Activated naive CD4-positive, alpha-beta T cell treated with Interleukin-2 at 50 U/mL for 16 hours (primary cell): ENCODE results near the gene FUOM.
"Not testable (repeated sequence)": the region's sequence is repeated elsewhere in the genome, so short reads cannot be mapped to it uniquely, and the experiment has no call there.

Experiments used
- DNase-seq: peaks from one replicate; pipeline ENCODE4 v3.0.0-alpha.2; 2020

The FUOM gene

GRCh38 chr10:133388236-133388972 is 30.6 kb upstream of the FUOM start:
- DNase-seq, result no peak

- not testable (repeated sequence) for DNase-seq
Observed at GRCh38 chr10:133386951-133387350, 29.1 kb upstream of the FUOM start.

DNA sequence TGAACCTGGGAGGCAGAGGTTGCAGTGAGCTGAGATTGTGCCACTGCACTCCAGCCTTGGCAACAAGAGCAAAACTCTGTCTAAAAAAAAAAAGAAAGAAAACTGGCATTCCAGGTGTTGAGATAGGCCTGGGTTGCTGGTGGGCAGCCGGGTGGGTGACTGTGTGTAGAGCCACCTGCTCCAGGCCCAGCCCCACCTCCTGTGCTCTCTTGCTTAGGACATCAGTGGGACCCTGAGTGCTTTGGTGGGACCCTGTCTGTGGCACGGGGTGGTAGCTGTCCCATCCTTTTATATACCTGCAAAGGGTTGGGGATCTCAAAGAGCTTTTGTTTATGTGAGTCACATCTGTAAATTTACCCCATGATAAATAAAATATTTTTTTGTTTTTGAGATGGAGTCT is 27.4 kb upstream of the FUOM start:
- no peak for DNase-seq

- DNase-seq, result no peak
Observed at GRCh38 chr10:133384071-133384470, 26.3 kb upstream of the FUOM start.

DNA sequence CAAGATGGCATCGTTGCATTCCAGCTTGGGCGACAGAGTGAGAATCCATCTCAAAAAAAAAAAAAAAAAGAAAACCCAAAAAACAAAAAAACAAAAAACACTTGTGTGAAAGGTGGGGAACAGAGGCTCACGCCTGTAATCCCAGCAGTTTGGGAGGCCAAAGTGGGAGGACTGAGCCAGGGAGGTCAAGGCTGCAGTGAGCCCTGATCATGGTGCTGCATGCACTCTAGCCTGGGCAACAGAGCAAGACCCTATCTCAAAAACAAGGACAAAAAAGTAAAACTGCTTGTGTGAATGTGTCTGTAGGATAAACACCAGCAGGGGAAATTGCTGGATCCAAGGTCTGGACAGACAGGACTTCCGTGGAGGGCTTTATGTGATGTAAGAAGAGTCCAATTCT is 25.7 kb upstream of the FUOM start:
- no peak for DNase-seq

DNA sequence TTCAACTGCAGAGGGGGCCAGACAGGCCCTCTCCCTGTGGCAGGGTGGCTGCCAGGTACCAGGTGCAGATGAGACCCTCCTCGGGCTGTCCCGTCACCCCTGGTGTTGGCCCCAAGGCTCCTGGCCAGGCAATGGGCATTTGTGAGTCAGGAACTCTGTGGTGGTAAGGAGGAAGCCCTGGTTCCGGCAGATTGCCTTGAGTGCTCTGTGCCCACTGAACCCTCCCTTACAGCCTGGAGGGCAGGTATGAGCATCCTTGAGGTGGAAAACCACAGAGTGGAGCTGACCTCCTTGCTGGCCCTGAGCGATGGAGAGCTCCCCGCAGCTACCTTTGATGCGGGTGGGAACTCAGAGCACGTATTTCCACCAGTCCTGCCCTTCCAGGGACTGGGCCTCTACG is 23.2 kb upstream of the FUOM start:
- DNase-seq, result no peak

DNA sequence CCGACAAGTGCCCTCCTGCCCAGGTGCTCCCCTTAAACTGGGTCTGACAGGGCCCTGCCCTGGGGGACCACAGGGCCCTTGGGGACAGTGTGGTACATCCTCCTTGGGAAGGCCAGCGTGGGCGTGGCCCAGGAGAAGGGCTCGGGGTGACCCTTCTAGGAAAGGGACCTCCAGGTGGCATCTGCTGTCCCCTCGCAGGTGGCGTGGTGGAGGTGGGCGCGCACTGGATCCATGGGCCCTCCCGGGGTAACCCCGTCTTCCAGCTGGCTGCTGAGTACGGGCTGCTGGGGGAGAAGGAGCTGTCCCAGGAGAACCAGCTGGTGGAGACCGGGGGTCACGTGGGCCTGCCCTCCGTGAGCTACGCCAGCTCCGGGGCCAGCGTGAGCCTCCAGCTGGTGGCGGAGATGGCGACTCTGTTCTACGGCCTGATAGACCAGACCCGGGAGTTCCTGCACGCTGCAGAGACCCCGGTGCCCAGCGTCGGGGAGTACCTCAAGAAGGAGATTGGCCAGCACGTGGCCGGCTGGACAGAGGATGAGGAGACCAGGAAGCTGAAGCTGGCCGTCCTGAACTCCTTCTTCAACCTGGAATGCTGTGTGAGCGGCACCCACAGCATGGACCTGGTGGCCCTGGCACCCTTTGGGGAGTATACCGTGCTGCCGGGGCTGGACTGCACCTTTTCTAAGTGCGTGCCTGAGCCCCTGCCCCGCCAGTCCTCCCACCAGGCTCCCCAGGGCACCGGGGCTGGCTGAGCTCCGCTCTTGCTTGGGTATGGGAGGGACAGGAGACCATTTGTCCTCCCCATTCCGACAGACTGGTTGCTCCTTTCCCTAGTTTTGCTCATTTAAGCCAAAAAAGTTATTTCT is 22.2 kb upstream of the FUOM start:
- no peak for DNase-seq

GRCh38 chr10:133379152-133379800 is 21.5 kb upstream of the FUOM start, which contains the start of gene PAOX:
TSS of gene PAOX (plus strand) at chr10:133379262. CDS start at chr10:133379317, 55 bp downstream.
- DNase-seq, result peak; percentile 73

DNA sequence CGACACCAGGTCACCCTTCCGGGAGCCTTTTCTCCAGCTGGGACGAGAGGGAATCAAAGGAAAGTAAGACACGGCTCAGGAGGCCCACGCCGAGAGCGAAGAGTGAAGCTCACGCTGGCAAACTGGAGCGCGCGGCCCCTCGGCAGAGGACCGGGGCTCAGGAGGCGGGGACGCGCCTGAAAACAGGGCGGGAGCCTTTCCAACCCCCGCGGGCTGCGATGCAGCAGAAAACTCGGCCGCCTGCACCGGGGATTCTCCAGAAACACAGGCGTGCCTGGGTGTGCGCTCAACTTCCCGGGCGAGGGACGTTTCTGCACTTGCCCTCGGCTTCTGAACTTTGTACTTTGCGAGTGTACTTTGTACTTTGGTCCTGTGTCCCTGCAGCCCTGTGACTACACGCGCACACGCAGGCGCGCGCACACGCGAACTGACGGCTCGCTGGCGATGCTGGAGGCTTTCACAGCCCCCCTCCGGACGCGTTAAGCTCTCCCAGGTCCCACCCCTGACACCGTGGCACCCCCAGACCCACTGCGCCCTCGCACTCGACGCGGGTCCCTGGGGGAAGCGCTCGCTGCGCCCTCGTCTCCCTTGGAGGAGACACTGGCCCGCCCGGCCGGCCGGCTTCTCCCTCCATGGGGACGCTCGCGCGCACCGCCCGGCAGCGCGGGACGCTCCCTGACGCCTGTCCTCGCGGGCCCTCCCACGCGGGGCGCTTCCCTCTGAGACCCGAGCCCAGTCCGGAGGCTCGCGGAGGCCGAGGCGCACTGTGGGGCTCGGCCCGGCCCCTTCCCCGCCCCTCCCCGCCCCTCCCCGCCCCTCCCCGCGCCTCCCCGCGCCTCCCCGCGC is 20.7 kb upstream of the FUOM start:
- DNase-seq, result peak; percentile 64

DNA sequence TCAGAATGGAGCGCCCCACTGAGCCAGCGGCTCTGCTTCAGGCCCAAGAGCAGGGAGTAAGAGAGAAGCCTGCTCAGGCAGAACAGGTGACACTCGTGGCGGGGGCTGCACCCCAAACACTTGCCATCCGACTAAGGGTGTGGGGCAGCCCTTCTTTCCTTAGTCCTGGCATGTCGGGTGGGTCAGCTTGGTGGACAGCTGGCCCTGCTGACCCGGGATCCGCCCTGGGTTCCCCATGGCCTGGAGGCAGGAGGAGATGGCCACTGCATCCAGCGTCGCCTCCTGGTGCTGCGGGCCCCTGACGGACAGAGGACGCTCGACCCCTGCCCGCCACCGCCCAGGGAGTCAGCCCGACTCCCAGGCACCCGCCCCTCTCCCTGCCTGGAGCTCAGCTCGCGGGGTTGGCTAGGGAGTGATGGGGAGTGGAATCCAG is 20.0 kb upstream of the FUOM start:
- DNase-seq, result no peak

DNA sequence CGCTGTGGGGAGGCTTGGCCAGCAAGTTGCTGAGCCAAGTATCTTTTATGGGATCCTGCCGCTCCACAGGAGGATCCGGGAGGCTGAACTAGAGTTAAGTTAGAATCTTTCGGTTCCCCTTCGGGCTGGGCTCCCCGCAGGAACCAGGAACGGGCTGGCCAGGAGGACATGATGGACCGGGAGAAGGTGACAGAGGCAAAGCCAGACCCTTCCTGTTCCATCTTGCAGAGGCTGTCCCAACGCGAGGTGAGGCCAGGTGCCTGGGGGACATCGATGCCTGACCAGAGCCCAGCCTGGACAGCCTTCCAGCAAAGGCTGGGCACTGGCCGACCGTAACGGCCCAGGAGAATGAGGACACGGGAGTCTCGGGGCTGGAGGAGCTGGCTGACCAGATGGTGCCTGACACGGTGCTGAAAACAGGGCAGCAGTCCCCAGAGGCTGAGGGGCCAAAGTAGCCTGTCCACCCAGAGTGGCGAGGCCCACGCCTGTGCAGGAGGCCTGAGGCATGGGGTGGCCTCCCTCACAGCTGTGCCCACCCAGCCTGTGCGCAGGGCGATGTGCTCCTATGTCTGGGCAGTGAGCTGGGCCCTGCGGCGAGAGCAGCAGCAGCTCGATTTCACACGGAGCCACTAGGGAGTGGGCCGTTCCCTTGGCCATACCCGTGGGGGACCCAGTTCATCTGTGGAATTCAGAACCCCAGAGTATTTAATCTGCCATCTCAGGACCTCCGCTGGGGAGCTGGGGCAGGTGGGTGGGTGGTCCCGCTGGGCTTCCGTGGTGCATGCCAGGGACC is 19.4 kb upstream of the FUOM start:
- DNase-seq, result no peak

GRCh38 chr10:133376183-133376582 is 18.4 kb upstream of the FUOM start:
- DNase-seq, result not testable (repeated sequence)

DNA sequence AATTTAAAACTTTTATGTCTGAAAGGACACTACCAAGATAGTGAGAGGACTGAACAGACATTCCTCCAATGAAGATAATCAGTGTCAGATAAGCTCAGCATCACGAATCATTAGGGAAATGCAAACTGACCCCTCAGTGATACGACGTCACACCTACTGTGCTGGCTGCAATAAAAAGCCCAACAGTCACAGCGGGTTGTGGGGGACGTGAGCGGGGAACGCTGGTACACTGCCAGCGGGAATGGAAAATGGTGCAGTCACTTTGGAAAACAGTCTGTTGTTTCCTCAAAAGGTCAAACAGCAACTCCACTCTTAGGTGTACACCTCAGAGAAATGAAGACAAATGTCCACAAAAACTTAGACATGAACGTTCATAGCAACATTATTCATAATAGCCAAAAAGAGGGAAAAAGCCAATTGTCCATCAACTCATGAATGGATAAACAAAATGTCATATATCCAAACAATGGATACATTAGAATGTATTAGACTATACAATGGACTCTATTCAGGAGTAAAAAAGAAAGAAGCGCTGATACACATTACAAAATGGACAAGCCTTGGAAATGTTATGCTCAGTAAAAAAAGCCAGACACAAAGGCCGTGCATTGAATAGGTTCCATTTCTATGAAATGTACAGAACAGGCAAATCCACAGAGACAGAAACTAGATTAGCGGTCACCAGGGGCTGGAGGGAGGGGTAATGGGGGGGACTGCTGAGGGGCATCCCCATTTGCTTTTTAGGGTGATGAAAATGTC is 17.7 kb upstream of the FUOM start:
- DNase-seq, result no peak

DNA sequence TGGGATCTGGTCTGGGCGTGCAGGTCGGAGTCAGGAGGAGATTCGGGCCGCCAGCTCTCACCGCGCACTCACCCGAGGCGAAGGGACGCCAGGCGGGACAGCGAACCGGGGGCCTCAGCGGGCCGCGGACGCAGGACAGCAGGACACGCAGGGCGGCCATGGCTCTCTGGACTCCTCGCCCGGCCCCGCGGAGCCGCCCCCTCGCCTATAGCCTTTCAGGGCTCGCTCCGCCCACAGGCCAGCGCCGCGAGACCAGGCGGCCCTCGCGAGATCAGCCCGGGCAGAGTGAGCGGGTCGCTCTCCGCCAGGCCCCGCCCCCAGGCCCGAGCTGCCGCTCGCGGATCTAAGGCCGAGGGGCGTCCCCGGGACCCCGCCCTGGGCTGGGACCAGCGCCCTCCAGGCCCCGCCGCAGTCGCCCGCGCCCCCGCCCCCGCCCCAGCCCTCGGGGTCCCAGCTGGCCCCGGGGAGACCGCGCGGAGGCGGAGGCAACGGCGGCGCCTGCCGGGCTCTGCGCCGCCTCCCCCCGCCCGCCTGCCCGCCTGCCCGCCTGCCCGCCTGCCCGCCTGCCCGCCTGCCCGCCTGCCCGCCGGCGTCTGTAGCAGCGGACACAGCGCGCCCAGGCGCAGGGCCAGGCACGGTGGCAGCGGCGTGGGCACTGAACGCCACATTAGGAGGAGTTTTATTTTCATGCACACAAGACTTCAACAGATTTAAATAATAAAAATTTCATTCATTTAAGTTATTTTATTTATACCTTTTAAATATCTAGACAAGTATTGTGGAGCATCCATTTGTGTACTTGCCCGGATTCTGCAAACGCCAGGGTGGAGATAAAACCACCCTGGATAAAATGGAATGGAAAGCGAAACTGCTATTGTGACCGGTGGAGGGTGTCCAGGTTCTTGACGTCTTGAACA is 15.6 kb upstream of the FUOM start, which contains the start of gene ECHS1:
TSS of gene ECHS1 (minus strand) at position 181 of the 917 bp plus-strand sequence. CDS start at position 160, 21 bp downstream.
- peak; percentile 94 for DNase-seq

GRCh38 chr10:133372507-133372906 is 14.7 kb upstream of the FUOM start:
- no peak for DNase-seq

DNA sequence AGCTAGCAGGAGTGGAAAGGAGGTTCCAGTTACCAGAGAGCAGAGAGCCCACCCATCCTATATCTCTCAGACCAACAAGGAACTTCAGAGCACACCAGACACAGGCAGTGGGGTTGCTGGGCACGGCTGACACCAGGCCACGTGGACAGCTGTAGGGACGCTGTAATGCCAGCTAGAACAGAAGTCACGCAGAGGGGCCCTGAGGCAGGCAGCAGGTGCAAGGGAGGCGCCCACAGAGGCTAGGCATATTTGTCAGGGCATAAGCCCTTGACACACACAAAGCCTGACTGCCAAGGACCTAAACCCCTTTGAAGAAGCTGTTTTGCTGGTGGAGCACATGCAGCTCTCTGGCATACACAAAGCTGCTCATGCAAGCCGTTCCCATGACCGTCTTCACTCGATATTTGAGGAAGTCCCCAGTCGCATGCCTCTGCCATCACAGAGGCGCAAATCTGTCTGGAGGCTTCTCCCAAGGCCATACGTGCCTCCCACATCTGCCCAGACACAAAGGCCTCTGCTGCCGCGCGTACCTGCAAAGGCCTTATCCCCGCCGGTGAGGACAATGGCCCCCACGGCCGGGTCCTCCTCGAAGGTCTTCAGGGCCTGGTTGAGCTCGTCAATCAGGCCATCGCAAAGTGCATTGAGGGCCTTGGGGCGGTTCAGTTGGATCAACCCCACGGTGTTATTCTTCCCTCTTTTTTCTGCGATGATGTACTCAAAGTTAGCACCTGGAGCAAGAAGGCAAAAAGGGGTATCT is 12.4 kb upstream of the FUOM start:
- no peak for DNase-seq

- no peak for DNase-seq
Observed at GRCh38 chr10:133368153-133368552, 10.3 kb upstream of the FUOM start.

DNA sequence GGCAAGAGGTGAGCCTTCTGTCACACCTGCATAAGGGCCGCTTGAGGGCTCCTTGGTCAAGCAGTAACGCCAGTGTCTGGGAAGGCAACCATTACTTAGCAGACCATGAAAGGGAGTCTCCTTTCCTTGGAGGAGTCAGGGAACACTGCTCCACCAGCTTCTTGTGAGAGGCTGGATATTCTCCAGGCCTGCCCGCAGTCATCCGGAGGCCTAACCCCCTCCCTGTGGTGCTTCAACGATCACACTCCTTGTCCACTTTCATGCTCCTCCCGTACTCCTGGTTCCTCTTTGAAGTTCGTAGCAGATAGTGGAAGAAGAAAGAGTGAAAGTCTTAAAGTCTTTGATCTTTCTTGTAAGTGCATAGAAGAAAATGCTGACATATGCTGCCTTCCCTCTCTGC is 9.6 kb upstream of the FUOM start:
- not testable (repeated sequence) for DNase-seq

- no peak for DNase-seq
Observed at GRCh38 chr10:133366751-133367150, 8.9 kb upstream of the FUOM start.
